ENCODE measurements around the gene OXT.

The OXT gene

DNA sequence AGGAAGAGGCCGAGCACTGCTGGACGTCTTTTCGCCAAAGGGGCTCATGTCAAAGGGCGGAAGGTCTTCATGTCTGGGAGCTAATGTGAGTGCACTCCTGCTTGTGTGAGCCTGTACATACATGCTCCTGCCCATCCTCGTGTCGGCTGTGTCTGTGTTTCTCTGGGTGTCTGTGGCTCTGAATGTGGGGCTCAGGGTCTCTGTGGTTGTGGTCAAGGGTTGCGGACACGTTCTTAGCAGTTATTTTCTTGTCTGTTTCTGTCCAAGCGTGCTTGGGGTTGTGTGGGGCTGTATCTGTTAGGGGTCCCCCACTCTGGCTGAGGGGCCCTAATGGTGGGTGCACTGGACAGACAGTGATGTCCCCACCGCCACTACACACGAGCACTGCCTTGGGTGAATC, 10.2 kb downstream of the OXT start:
- H3K4me3 ChIP-seq (ENCODE audit: control insufficient read depth, low read depth, low read length), result no peak overlapping the region
- TF ChIP-seq, protein P1, sequence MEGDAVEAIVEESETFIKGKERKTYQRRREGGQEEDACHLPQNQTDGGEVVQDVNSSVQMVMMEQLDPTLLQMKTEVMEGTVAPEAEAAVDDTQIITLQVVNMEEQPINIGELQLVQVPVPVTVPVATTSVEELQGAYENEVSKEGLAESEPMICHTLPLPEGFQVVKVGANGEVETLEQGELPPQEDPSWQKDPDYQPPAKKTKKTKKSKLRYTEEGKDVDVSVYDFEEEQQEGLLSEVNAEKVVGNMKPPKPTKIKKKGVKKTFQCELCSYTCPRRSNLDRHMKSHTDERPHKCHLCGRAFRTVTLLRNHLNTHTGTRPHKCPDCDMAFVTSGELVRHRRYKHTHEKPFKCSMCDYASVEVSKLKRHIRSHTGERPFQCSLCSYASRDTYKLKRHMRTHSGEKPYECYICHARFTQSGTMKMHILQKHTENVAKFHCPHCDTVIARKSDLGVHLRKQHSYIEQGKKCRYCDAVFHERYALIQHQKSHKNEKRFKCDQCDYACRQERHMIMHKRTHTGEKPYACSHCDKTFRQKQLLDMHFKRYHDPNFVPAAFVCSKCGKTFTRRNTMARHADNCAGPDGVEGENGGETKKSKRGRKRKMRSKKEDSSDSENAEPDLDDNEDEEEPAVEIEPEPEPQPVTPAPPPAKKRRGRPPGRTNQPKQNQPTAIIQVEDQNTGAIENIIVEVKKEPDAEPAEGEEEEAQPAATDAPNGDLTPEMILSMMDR (IDR thresholded peaks at IDR 0.05; ENCODE audit: control insufficient read depth, insufficient read depth, low read depth, low read length, missing control alignments), result no peak
- DNase-seq (ENCODE audit: low read depth), result no peak

- no peak overlapping the region for H3K4me3 ChIP-seq (ENCODE audit: control insufficient read depth, low read depth, low read length)
- TF ChIP-seq, protein P1 (IDR thresholded peaks at IDR 0.05; ENCODE audit: control insufficient read depth, insufficient read depth, low read depth, low read length, missing control alignments), result no peak
- DNase-seq (ENCODE audit: low read depth), result no peak
Measured at GRCh38 chr20:3082306-3082951, 11.0 kb downstream of the OXT start.

DNA sequence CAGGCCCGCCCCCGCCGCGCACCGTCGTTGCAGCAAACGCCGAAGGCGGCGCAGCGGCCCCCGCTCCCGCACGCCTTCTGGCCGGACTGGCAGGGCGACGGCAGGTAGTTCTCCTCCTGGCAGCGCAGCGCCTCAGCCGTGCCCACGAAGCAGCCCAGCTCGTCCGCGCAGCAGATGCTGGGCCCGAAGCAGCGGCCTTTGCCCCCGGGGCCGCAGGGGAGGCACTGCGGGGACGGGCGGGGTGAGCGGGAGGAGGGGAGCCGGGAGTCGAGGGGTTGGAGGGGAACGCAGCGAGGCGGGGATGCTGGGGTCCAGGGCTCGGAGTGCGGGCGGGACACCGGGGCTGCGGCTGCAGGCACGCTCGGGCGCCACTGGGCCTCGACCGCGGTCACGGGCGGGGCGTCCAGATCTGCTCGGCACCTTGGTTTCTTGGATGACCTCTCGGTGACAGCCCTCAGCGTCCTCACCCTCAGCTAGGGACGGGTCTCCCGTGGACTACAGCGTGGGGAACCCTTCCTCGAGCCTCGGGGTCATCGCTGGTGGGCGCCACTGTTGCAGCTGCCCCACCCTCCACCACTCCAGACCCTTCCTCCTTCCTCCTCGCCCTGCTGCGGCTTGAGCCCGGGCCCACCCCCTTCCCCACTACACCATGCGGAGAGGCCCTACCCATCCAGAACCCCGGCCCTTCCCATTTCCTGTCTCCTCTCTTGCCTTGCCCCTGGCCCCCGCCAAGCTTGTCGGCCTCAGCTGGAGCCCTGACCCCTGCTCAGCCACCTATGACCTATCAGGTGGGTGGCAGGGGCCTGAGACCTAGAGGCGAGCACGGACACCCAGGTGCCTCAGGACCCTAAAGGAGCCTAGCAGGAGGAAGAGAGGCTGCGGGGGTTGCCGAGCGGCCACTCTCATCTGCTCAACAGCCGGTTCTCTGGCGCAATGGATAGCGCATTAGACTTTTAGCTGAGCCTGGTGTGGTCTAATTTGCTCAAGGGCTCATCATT, 11.8 kb downstream of the OXT start:
- no peak for DNase-seq (ENCODE audit: low read depth)
- no peak overlapping the region; the same call in 1 of the 2 replicates for H3K4me3 ChIP-seq (ENCODE audit: control insufficient read depth, low read depth, low read length)
- TF ChIP-seq, protein P1 (IDR thresholded peaks at IDR 0.05; ENCODE audit: control insufficient read depth, insufficient read depth, low read depth, low read length, missing control alignments), result no peak

DNA sequence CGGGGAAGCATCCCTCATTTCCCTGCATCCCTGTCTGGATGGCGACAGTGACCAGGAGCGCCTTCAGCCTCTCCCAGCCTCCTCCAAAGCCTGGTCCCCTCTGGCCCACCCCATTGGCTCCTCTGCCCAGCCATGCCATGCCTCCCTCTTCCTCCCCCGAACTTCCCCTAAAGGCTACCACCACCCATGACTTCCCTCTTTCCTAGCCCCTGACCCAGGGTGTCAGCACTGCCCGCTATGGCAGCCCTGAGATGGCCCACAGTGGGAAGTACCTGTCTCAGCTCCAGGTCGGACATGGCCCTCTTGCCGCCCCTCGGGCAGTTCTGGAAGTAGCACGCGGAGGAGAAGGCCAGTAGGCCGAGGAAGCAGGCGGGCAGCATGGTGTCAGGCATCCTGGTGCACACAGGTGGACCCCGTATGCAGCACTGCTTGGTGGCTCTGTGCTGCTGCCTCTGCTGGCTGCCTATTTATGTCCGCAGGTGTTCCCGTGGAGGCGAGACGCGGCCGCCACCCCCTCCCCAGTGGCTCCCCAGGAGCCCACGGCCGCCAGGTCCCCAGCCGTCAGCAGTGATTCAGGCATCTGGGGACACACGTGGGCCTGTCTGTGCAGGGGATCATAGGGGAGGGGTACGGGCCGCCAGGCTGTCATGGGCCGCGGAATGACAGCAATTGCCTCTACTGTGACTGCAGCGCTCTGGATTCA, 13.0 kb downstream of the OXT start, which contains the start of gene AVP:
TSS of gene AVP (minus strand) at position 442 of the 703 bp plus-strand sequence. CDS start at position 392, 50 bp downstream.
- DNase-seq (ENCODE audit: low read depth), result no peak
- no peak within 1 kb of the TSS for H3K4me3 ChIP-seq (ENCODE audit: control insufficient read depth, low read depth, low read length)
- TF ChIP-seq, protein P1 (IDR thresholded peaks at IDR 0.05; ENCODE audit: control insufficient read depth, insufficient read depth, low read depth, low read length, missing control alignments), result no peak

- no peak overlapping the region for H3K4me3 ChIP-seq (ENCODE audit: control insufficient read depth, low read depth, low read length)
- TF ChIP-seq, protein P1 (IDR thresholded peaks at IDR 0.05; ENCODE audit: control insufficient read depth, insufficient read depth, low read depth, low read length, missing control alignments), result no peak
- DNase-seq (ENCODE audit: low read depth), result no peak
Measured at GRCh38 chr20:3084986-3085360, 13.6 kb downstream of the OXT start.

GRCh38 chr20:3085571-3086072, 14.2 kb downstream of the OXT start:
- no peak for DNase-seq (ENCODE audit: low read depth)
- H3K4me3 ChIP-seq (ENCODE audit: control insufficient read depth, low read depth, low read length), result no peak overlapping the region
- TF ChIP-seq, protein P1 (IDR thresholded peaks at IDR 0.05; ENCODE audit: control insufficient read depth, insufficient read depth, low read depth, low read length, missing control alignments), result no peak

Data from AG09309 (cell line).